Measurements from ENCODE around the gene PARD3B. TPM values are rescaled to one million over a fixed set of nuclear protein-coding genes. Genes with fewer than 3 reads are reported as not detected.

Gene PARD3B
- total RNA-seq, 6 experiments from 2014 or later = 5.3 to 11.2 (median 8.3) TPM

DNA sequence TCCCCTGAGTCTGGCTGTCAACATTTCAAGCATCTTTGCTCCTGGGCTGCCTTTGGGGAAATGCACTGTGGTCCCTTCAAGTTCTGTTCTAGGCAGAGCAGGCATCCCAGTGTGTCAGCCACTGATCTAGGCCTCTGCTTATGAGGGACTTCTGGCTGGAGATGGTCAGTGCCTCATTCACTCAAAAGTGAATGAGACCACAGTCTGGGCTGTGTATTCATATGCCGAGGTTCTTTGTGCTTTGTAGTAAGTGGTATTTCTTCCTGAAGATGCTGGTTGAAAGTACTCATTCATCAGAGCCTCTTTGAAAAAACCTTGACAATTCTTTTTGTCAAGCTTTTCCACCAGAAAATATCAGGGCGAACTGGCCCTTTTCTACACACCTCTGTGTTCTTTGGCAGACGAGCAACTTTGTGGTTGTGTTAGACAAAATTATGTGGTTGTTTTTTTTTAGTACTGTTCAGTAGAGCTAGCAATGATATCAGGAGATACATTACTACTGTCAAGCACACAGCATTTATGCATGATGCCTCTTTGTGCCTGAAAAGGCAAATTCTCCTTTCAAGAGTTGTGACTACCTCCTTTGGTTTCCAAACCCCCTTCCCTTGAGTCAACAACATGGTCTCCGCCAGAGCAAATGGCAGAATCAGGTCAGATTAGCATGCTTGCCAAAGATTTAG, 626.1 kb downstream of the PARD3B start:
- Histone ChIP-seq H3K4me3 (no peak overlapping the region), H3K27ac (no peak overlapping the region), H3K36me3 (no peaks in the 10 kb centered on the region), H3K27me3 (no peaks in the 10 kb centered on the region), H3K9me3 (no peaks in the 10 kb centered on the region), H3K4me1 (no peaks in the 10 kb centered on the region)
- no peak for ATAC-seq
- intact Hi-C loops (cut with DNase I) = no loop called here
- no peak for TF ChIP-seq POLR2A (IDR thresholded peaks at IDR 0.05)
- TF ChIP-seq, protein P1, sequence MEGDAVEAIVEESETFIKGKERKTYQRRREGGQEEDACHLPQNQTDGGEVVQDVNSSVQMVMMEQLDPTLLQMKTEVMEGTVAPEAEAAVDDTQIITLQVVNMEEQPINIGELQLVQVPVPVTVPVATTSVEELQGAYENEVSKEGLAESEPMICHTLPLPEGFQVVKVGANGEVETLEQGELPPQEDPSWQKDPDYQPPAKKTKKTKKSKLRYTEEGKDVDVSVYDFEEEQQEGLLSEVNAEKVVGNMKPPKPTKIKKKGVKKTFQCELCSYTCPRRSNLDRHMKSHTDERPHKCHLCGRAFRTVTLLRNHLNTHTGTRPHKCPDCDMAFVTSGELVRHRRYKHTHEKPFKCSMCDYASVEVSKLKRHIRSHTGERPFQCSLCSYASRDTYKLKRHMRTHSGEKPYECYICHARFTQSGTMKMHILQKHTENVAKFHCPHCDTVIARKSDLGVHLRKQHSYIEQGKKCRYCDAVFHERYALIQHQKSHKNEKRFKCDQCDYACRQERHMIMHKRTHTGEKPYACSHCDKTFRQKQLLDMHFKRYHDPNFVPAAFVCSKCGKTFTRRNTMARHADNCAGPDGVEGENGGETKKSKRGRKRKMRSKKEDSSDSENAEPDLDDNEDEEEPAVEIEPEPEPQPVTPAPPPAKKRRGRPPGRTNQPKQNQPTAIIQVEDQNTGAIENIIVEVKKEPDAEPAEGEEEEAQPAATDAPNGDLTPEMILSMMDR (IDR thresholded peaks at IDR 0.05) = no peak
- WGBS (ENCODE audit: insufficient coverage, low coverage, low lambda C conversion rate, missing lambda C conversion rate) = 63% methylated on average over 3 of the region's 4 CpGs
- DNase-seq = no peak

DNA sequence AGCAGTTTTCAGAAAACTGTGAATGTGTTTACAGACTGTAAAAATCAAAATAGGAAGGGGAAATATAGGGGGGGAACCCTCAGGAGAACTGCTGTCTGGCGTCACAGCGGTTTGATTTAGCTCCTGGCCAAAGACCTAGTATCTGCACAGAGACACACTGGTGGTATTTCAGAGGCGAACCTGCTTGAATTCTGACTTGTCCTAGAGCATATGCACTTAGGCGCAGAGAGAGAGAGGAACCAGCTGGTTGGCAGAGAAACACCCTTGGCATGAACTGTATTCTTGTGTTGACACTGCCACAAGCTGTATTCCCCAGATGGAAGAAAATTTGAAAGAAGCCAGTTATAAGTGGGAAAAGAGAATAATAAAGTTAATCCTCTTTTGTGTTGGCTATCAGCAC, 630.6 kb downstream of the PARD3B start:
- DNase-seq (no peak), ATAC-seq (no peak)
- intact Hi-C loops (cut with DNase I) = no loop called here

DNA sequence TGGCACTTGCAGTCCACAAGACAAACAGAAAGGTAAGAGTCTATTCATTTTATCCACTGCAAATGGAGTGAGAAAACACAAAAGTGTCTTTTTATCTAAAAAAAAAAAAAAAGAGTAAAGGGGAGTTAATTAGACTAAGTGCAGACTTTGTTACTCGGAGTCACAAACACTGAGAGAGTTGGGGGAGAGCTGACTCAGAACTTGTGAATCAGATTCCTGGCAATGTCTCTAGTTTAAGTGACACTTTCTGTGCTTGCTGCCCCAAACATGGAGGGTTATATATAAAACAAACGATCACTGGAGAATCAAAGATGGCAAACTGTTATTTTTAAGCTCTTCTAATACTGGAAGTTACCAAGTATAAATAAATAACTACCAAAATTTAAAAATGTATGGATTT, 631.3 kb downstream of the PARD3B start:
- intact Hi-C loops (cut with DNase I) = no loop called here
- DNase-seq (no peak), ATAC-seq (no peak)
- WGBS (ENCODE audit: insufficient coverage, low coverage, low lambda C conversion rate, missing lambda C conversion rate) = 89% methylated on average over 2 of the region's 2 CpGs
- Histone ChIP-seq H3K4me3 (no peak overlapping the region), H3K36me3 (no peaks in the 10 kb centered on the region), H3K27me3 (no peaks in the 10 kb centered on the region), H3K9me3 (no peaks in the 10 kb centered on the region), H3K27ac (no peak overlapping the region), H3K4me1 (no peaks in the 10 kb centered on the region)
- no peak for TF ChIP-seq POLR2A (IDR thresholded peaks at IDR 0.05)
- TF ChIP-seq, protein P1 (IDR thresholded peaks at IDR 0.05) = no peak

More for the DNA sequence above, 630.6 kb downstream of the PARD3B start:
- Histone ChIP-seq H3K9me3 (no peaks in the 10 kb centered on the region), H3K27ac (no peak overlapping the region), H3K4me3 (no peak overlapping the region), H3K27me3 (no peaks in the 10 kb centered on the region), H3K36me3 (no peaks in the 10 kb centered on the region), H3K4me1 (no peaks in the 10 kb centered on the region)
- no peak for TF ChIP-seq POLR2A (IDR thresholded peaks at IDR 0.05)
- TF ChIP-seq, protein P1 (IDR thresholded peaks at IDR 0.05) = no peak
- WGBS (ENCODE audit: insufficient coverage, low coverage, low lambda C conversion rate, missing lambda C conversion rate) = 100% methylated on average over 3 of the region's 4 CpGs

DNA sequence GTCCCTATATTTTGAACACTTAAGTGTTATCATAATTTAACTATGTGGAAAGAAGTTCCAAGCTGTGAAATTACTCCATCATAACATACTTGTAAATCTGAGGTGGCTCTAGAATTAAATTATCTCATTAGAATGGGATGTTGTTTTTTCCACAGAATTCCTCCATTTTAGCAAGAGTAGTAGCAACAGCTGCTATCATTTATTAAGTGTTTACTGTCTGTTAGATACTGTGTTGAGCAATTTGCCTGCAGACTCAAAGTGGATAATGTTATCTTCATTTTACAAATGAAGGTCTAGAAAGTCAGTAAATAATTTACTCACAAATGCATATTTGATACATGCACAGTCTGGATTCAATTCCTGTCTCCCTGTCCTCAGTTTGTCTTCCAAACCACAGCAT, 632.3 kb downstream of the PARD3B start:
- ATAC-seq (no peak), DNase-seq (no peak)
- Histone ChIP-seq H3K4me3 (no peak overlapping the region), H3K4me1 (no peaks in the 10 kb centered on the region), H3K9me3 (no peaks in the 10 kb centered on the region), H3K27ac (no peak overlapping the region), H3K36me3 (no peaks in the 10 kb centered on the region), H3K27me3 (no peaks in the 10 kb centered on the region)
- no peak for TF ChIP-seq POLR2A (IDR thresholded peaks at IDR 0.05)
- TF ChIP-seq, protein P1 (IDR thresholded peaks at IDR 0.05) = no peak
- intact Hi-C loops (cut with DNase I) = no loop called here

DNA sequence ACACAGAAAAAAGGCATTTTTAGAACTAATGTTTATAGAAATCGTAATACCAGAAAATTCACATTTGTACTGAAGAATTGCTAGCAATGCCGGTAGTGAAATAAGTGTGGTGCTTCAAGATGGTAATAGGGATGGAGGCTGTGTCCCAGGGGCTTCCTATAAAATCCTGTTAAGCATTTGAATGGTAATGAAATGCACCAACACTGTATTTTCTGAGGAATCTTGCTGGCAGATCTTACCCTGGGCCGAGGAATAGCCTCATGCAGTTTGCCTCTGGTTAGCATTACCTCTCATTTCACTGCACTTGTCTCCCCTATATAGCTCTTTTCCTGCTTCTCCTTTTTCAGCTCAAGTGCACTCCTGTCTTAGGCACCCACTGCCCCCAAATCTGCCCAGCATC, 635.5 kb downstream of the PARD3B start:
- no peak for DNase-seq
- H3K4me1 ChIP-seq = no peaks in the 10 kb centered on the region

More for the DNA sequence above, 635.5 kb downstream of the PARD3B start:
- Histone ChIP-seq H3K36me3 (no peaks in the 10 kb centered on the region), H3K9me3 (no peaks in the 10 kb centered on the region), H3K27me3 (no peaks in the 10 kb centered on the region), H3K4me3 (no peak overlapping the region), H3K27ac (no peak overlapping the region)
- no peak for ATAC-seq
- TF ChIP-seq, protein P1 (IDR thresholded peaks at IDR 0.05) = no peak
- no peak for TF ChIP-seq POLR2A (IDR thresholded peaks at IDR 0.05)
- intact Hi-C loops (cut with DNase I) = no loop called here
- 95% methylated on average over 3 of the region's 3 CpGs for WGBS (ENCODE audit: insufficient coverage, low coverage, low lambda C conversion rate, missing lambda C conversion rate)
